Neural progenitor cell (in vitro differentiated cells): ENCODE data around the gene SH3GLB2. TPM values are rescaled to one million over a fixed set of nuclear protein-coding genes. Genes with fewer than 3 reads are reported as not detected.

ENCODE experiments used
- DNase-seq: peaks from one replicate; pipeline ENCODE4 v3.0.0-alpha.2; 2016; ENCODE audit warnings: low spot score
- H2AFZ ChIP-seq: fragments of 200-600 bp; sonication (generic); replicated peaks from 2 replicates; pipeline ENCODE4 v1.6.1; 2016; ENCODE audit warnings: antibody characterized with exemption
- H3F3A ChIP-seq: fragments of 200-600 bp; sonication (generic); 2 replicates; pipeline ENCODE4 v1.6.1; 2016; ENCODE audit warnings: antibody characterized with exemption, low read depth
- H3K27ac ChIP-seq: fragments of 200-600 bp; sonication (generic); 2 replicates; pipeline ENCODE4 v1.5.1; 2016; ENCODE audit warnings: mild to moderate bottlenecking
- H3K27me3 ChIP-seq: fragments of 200-600 bp; sonication (generic); 2 replicates; pipeline ENCODE4 v1.6.1; 2016; ENCODE audit warnings: mild to moderate bottlenecking, moderate library complexity
- H3K36me3 ChIP-seq: fragments of 200-600 bp; sonication (generic); 2 replicates; pipeline ENCODE4 v1.5.1; 2016
- H3K4me1 ChIP-seq: fragments of 200-600 bp; sonication (generic); 2 replicates; pipeline ENCODE4 v1.6.1; 2016; ENCODE audit warnings: mixed run types
- H3K4me2 ChIP-seq: fragments of 200-600 bp; sonication (generic); 2 replicates; pipeline ENCODE4 v1.6.1; 2016
- H3K4me3 ChIP-seq: fragments of 200-600 bp; sonication (generic); 2 replicates; pipeline ENCODE4 v1.5.1; 2016
- H3K79me2 ChIP-seq: fragments of 200-600 bp; sonication (generic); 2 replicates; pipeline ENCODE4 v1.6.1; 2016; ENCODE audit warnings: low read depth
- H3K9ac ChIP-seq: fragments of 200-600 bp; sonication (generic); 2 replicates; pipeline ENCODE4 v1.6.1; 2016
- H3K9me3 ChIP-seq: fragments of 200-600 bp; sonication (generic); 2 replicates; pipeline ENCODE4 v1.5.1; 2016; ENCODE audit warnings: low read depth
- H4K20me1 ChIP-seq: fragments of 200-600 bp; sonication (generic); 2 replicates; pipeline ENCODE4 v1.6.1; 2016; ENCODE audit warnings: low read depth
- H3K27ac Mint-ChIP-seq: 3 replicates; pipeline ENCODE4 v1.8.0; 2021; ENCODE audit warnings: mixed read lengths
- H3K27me3 Mint-ChIP-seq: 2 replicates; pipeline ENCODE4 v1.8.0; 2022; ENCODE audit warnings: low read depth, mild to moderate bottlenecking, inconsistent platforms, moderate library complexity, mixed read lengths; ENCODE audit not compliant: insufficient read depth
- H3K36me3 Mint-ChIP-seq: 3 replicates; pipeline ENCODE4 v1.8.0; 2021; ENCODE audit warnings: mixed read lengths
- H3K4me1 Mint-ChIP-seq: 3 replicates; pipeline ENCODE4 v1.8.0; 2021; ENCODE audit warnings: mixed read lengths
- H3K4me3 Mint-ChIP-seq: 3 replicates; pipeline ENCODE4 v1.8.0; 2021; ENCODE audit warnings: mild to moderate bottlenecking, moderate library complexity, mixed read lengths
- H3K9me3 Mint-ChIP-seq: 3 replicates; pipeline ENCODE4 v1.8.0; 2020; ENCODE audit warnings: mixed read lengths
- EZH2 ChIP-seq: fragments of 200-600 bp; sonication (generic); IDR thresholded peaks from 2 replicates; pipeline ENCODE4 v1.6.1; 2017; ENCODE audit warnings: antibody characterized with exemption, mild to moderate bottlenecking, moderate library complexity
- EZH2phosphoT487 ChIP-seq: fragments of 200-600 bp; sonication (generic); IDR thresholded peaks from 2 replicates; pipeline ENCODE4 v1.6.1; 2017; ENCODE audit warnings: antibody characterized with exemption
- total RNA-seq: library from RNA; depleted of rRNA; stranded (reverse); fragments of >200 nt; gene quantifications from 2 replicates; pipeline ENCODE4 v1.2.3, GENCODE V29; 2015; ENCODE audit warnings: low replicate concordance
- TF ChIP-seq, protein P1 (sequence below): fragments of 200-600 bp; sonication (generic); IDR thresholded peaks from 2 replicates; pipeline ENCODE4 v1.5.1; 2017; ENCODE audit warnings: antibody characterized with exemption, mild to moderate bottlenecking

SH3GLB2 gene
- total RNA-seq, 1 donor from 2014 or later, result 45.7 TPM

DNA sequence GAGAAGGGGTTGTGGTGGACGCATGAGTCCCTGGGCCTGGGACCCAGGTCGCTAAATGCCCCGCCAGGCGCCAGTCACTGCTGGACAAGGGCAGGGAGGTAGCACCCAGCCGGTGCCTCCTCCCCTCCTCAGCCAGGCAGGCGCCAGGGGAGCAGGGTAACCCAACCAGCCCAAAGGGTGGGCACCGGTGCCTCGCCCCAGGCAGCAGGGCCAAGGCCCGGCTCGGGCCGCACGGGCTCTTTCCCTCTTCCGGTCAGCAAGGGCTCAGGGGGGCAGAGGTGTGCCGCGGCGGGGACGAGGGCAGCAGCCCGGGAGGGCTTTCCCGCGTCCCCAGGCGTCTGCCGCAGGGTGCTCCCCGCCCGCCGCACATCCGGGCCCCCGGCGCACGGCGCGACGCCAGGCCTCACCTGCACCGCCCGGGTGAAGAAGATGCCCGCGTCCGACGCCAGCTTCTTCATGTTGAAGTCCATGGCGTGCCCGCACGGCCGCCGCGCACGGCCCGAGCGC, 393 bp downstream of the SH3GLB2 start:
- H2AFZ ChIP-seq, result no peak overlapping the region
- H3K4me1 ChIP-seq, result peaks cover 18% of the 10 kb centered on the region
- peak overlapping the region; percentile 63 for H3K4me3 ChIP-seq
- H3K27ac ChIP-seq, result no peak overlapping the region
- H3K9me3 Mint-ChIP-seq, result no peaks in the 10 kb centered on the region
- H3F3A ChIP-seq, result peaks cover 8% of the 10 kb centered on the region
- peaks cover 11% of the 10 kb centered on the region for H3K27me3 Mint-ChIP-seq
- no peak for DNase-seq
- peaks cover 41% of the 10 kb centered on the region for H3K4me1 Mint-ChIP-seq
- peaks cover 3% of the 10 kb centered on the region for H3K36me3 Mint-ChIP-seq
- peak overlapping the region; percentile 10 for H3K9ac ChIP-seq
- H3K27me3 ChIP-seq, result no peaks in the 10 kb centered on the region
- no peaks in the 10 kb centered on the region for H3K36me3 ChIP-seq
- H3K9me3 ChIP-seq, result no peaks in the 10 kb centered on the region
- peaks cover 47% of the 10 kb centered on the region for H3K79me2 ChIP-seq
- TF ChIP-seq EZH2 (no peak), EZH2phosphoT487 (no peak)
- TF ChIP-seq, protein P1, sequence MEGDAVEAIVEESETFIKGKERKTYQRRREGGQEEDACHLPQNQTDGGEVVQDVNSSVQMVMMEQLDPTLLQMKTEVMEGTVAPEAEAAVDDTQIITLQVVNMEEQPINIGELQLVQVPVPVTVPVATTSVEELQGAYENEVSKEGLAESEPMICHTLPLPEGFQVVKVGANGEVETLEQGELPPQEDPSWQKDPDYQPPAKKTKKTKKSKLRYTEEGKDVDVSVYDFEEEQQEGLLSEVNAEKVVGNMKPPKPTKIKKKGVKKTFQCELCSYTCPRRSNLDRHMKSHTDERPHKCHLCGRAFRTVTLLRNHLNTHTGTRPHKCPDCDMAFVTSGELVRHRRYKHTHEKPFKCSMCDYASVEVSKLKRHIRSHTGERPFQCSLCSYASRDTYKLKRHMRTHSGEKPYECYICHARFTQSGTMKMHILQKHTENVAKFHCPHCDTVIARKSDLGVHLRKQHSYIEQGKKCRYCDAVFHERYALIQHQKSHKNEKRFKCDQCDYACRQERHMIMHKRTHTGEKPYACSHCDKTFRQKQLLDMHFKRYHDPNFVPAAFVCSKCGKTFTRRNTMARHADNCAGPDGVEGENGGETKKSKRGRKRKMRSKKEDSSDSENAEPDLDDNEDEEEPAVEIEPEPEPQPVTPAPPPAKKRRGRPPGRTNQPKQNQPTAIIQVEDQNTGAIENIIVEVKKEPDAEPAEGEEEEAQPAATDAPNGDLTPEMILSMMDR, result no peak
- peak overlapping the region; percentile 92 for H3K4me3 Mint-ChIP-seq
- H3K27ac Mint-ChIP-seq, result no peak overlapping the region
- H4K20me1 ChIP-seq, result peaks cover 45% of the 10 kb centered on the region
- peak overlapping the region; percentile 76 for H3K4me2 ChIP-seq

DNA sequence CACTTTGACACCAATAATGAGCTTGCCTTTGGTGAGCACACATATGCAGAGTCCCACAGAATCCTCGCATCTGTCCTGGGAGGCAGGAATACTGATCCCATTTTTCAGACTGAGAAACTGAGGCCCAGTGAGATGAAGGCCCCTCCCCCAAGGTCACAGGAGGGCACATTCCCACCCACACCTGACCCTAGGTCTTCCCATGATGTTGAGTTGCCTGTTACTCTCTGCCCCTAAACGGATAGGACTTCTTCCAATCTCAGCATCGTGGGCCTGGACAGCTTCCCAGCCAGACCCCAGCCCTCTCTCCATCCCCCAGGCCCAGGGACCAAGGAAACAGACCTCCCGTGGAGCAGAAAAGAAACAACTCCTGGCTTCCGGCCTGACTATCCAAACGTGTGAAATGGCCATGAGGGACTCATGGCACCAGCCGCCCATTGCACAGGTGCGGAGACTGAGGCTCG, 877 bp downstream of the SH3GLB2 start:
- Histone ChIP-seq H3K9me3 (no peaks in the 10 kb centered on the region), H3F3A (peaks cover 8% of the 10 kb centered on the region), H4K20me1 (peaks cover 50% of the 10 kb centered on the region), H3K4me3 (peak overlapping the region; percentile 63), H3K9ac (peak overlapping the region; percentile 10), H3K36me3 (no peaks in the 10 kb centered on the region), H3K4me2 (peak overlapping the region; percentile 76), H3K79me2 (peaks cover 52% of the 10 kb centered on the region), H3K4me1 (peaks cover 18% of the 10 kb centered on the region), H3K27ac (no peak overlapping the region), H2AFZ (no peak overlapping the region), H3K27me3 (no peaks in the 10 kb centered on the region)
- peak overlapping the region; percentile 92 for H3K4me3 Mint-ChIP-seq
- no peaks in the 10 kb centered on the region for H3K9me3 Mint-ChIP-seq
- peaks cover 45% of the 10 kb centered on the region for H3K4me1 Mint-ChIP-seq
- H3K27me3 Mint-ChIP-seq, result peaks cover 11% of the 10 kb centered on the region
- TF ChIP-seq EZH2 (no peak), EZH2phosphoT487 (no peak)
- TF ChIP-seq, protein P1, result no peak
- peaks cover 3% of the 10 kb centered on the region for H3K36me3 Mint-ChIP-seq
- DNase-seq, result no peak
- H3K27ac Mint-ChIP-seq, result no peak overlapping the region

GRCh38 chr9:129026442-129027223, 1.5 kb downstream of the SH3GLB2 start:
- Mint-ChIP-seq H3K36me3 (peaks cover 7% of the 10 kb centered on the region), H3K4me3 (peak overlapping the region; percentile 92), H3K27me3 (peaks cover 11% of the 10 kb centered on the region), H3K27ac (no peak overlapping the region), H3K9me3 (no peaks in the 10 kb centered on the region), H3K4me1 (peaks cover 49% of the 10 kb centered on the region)
- H3K9ac ChIP-seq, result peak overlapping the region; percentile 30
- H3K4me1 ChIP-seq, result peaks cover 18% of the 10 kb centered on the region
- no peak overlapping the region for H3K27ac ChIP-seq
- H3K9me3 ChIP-seq, result no peaks in the 10 kb centered on the region
- peaks cover 54% of the 10 kb centered on the region for H4K20me1 ChIP-seq
- H3K36me3 ChIP-seq, result no peaks in the 10 kb centered on the region
- TF ChIP-seq EZH2, result no peak
- TF ChIP-seq, protein P1, result no peak
- H3K79me2 ChIP-seq, result peaks cover 55% of the 10 kb centered on the region
- H3F3A ChIP-seq, result peaks cover 5% of the 10 kb centered on the region
- H3K4me2 ChIP-seq, result peak overlapping the region; percentile 76
- H3K4me3 ChIP-seq, result peak overlapping the region; percentile 63
- H2AFZ ChIP-seq, result no peak overlapping the region
- H3K27me3 ChIP-seq, result no peaks in the 10 kb centered on the region
- peak; percentile 82 for DNase-seq
